A204.1 (cell line): Measurements from ENCODE around the gene OST4.

ENCODE experiments used
- FAIRE-seq: peaks from 2 replicates; lab custom pipeline; 2012; peaks lifted over from hg19 to GRCh38; lab: Jason Lieb, UNC

Gene OST4

DNA sequence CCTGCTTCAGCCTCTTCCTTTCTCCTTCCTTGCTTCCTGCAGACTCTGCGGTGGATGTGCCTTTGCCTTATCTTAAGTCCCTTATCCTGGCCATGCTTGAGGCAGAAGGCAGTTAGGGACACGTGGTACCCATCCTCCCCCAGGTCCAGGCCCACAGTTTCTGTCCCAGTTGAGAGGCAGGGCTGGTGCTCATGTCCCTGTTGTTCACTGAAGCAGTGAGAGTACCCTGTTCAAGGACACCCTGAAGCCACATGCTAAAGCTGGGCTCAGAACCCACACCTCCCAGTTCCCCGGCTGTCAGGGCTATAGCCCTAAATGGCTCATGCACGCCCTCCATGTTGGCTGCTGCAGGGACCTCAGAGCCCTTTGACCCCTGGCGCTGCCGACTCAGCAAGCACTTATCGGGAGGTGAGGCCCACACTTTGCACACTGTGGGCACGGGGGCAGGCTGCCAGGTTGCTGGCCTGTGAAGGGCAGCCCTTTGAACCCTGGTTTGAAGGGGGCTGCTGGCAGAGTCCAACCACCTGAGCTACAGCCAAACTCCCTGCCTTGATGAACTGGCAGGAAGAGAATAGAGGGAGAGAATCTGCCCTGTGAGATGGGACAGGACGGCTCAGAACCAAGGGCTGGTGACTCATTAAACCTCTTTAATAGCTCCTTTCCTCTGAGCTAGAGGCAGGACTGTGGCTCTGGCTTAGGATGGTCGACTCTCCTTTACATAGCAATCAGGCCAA is 21.4 kb upstream of the OST4 start:
- no peak for FAIRE-seq

DNA sequence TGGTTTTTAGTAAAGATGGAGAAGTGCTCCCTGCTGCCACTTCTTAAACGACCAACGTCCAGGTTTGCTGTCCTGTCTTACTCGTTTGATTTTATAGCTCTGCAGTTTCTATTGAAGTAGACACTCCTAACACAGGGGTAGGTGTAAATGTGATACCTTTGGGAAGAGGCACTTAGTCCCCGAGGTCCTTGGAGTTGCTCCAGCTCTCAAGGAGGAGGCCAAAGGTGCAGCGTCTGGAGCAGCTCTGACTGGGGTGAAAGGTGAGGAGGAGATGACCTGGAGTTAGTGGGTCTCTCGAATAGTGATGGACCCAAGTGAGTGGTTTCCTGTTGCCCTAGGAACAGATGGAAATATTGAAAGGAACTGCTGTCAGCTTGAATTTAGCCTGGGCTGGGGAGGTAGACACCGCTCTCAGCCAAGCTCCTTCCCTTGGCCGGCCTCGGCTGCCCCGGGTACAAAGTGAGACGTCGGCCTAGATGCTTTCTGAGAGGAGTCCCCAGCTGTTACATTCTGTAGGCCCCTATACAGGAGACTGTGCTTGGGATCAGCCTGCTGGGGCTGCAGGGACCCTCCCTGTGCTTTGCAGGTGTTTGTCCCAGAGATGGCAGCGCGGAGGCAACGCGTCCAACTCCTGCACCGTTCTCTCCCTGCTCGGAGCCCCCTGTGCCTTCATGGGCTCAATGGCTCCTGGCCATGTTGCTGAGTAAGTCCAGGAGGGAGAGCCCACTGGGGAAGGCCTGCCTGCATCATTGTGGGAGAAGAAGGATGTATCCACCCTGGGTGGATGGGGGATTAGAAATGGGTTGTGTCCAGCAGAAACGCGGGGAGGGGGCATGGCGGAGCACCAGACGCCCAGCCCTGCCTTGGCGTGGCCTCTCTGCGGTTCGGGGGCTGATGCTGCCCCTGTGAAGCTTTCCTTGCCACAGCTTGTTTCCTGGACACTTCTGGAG is 20.6 kb upstream of the OST4 start:
- FAIRE-seq = no peak

DNA sequence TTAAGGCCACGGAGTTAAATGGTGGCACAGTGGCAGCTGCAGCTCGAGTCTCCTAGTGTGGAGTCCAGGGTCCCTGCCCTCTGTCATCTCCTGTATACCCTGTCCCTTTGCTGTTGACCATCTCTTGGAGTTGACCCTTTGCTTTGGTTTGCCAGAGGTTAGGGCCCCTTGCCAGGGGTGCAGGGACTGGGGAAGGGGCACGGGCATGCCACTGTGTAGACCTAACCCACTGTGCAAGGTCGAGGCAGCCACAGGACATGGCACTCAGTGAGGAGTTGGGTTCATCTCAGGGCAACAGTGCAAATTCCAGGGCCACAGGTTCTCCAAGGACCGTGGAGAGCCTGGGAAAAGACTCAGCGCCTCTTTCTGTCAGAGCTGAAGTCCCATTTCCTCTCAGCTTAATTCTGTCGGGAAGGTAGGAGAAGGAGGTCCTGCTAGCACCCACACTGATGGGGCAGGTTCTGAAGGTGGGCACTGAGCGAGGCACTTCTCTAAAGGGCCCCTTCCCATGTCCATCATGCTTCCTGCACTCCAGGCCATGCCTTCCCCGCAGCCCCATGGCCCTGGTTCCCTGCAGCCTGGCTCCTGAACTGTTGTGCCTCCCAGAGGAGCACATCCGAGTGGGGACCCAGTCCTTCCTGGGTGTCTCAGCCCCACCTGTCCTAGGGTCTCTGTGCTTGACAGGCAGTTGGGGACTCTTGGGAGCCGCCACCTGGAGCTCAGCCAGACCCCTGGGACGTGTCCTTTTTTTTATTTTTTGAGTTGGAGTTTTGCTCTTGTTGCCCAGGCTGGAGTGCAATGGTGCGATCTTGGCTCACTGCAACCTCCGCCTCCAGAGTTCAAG is 17.9 kb upstream of the OST4 start:
- no peak for FAIRE-seq

DNA sequence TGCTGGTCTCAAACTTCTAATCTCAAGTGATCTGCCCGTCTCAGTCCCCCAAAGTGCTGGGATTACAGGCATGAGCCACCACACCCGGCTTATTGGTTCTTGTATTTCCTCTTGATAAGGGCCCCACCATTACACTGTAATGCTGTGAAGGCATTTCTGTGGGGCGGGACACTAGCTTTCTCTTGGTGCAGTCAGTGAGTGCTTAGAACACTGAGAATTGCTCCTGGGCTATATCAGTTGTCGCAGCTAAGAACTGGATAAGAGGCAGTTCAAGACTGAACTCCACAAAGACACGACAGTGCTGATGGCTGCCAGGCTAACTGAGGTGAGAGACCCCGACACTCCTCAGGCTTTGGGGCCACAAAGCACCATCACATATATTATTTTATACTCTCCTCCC is 17.2 kb upstream of the OST4 start:
- FAIRE-seq = no peak

DNA sequence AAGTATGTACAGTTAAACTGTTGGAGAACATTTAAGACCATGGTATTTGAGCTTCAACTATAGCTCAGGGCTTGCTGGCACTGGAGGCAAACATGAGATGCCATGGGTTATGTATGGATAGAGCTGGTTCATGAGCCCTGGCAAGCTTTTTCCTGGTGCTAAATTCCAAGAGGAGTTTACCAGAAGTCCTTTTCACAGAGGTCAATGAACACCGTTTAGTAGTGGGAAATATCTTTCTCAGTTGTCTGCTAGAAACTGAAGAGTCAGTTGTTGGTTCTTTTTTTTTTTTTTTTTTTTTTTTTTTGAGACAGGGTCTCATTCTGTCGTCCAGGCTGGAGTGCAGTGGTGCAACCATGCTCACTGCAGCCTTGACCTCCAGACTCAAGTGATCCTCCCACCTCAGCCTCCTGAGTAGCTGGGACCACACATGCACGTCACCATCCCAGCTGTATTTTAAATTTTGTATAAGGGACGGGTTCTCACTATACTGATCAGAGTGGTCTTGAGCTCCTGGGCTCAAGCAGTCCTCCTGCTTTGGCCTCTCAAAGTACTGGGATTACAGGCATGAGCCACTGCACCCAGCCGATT is 16.5 kb upstream of the OST4 start:
- no peak for FAIRE-seq

DNA sequence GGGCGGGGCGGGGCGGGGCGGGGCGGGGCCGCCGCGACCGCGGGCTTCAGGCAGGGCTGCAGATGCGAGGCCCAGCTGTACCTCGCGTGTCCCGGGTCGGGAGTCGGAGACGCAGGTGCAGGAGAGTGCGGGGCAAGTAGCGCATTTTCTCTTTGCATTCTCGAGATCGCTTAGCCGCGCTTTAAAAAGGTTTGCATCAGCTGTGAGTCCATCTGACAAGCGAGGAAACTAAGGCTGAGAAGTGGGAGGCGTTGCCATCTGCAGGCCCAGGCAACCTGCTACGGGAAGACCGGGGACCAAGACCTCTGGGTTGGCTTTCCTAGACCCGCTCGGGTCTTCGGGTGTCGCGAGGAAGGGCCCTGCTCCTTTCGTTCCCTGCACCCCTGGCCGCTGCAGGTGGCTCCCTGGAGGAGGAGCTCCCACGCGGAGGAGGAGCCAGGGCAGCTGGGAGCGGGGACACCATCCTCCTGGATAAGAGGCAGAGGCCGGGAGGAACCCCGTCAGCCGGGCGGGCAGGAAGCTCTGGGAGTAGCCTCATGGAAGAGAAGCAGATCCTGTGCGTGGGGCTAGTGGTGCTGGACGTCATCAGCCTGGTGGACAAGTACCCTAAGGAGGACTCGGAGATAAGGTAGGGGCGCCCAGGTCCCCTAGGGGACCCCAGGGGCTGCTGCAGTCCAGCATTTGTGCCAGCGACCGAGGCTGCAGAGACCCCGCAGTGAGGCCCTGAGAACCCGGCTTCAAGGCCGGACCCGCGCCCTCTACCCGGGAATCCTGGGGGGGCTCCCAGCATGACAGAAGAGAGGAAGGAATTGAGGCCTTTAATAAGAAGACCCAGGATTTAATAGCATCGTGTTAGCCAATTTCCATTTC is 15.5 kb upstream of the OST4 start, which contains the start of gene KHK:
Gene KHK, plus strand, starts transcription at position 49 of the 870 bp plus-strand sequence. Its CDS starts 488 bp downstream, at position 537.
- FAIRE-seq = no peak

DNA sequence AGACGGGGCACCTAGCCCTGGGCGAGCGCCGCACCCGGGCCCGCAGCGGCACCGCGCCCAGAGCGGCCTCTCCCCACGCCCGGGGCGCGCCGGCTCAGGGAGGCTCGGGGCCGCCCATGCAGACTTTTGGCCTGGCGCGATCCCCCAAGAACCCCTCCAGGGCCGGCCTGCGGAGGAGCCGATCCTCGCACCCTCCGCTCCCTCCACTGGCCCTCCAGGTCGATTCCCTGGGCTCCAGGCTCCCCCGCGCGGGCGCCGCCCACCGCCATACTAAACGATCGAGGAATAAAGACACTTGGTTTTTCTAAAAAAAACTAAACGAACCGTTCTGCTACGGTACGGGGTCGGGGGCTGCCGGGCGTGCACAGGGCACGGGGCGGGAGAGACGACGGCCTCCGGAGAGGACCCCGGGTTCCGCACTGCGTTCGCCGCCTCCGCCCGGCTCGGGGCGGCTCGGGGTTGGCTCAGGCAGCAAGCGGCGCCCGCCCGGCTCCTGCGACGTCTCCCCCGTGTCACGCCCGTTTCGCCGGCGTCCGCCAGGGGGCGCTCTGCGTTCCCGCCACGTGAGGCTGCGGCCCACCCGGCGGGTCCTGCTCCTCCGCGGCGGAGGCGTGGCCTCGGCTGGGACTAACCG is 14.8 kb upstream of the OST4 start:
- FAIRE-seq = no peak

DNA sequence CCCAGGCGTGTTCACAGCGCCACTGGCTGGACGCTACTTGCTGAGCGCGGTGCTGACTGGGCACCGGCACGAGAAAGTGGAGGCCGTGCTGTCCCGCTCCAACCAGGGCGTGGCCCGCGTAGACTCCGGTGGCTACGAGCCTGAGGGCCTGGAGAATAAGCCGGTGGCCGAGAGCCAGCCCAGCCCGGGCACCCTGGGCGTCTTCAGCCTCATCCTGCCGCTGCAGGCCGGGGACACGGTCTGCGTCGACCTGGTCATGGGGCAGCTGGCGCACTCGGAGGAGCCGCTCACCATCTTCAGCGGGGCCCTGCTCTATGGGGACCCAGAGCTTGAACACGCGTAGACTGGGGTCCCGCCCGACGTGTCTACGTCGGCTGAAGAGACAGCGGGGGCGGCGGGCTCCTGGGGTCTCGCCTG is 14.2 kb upstream of the OST4 start:
- no peak for FAIRE-seq

DNA sequence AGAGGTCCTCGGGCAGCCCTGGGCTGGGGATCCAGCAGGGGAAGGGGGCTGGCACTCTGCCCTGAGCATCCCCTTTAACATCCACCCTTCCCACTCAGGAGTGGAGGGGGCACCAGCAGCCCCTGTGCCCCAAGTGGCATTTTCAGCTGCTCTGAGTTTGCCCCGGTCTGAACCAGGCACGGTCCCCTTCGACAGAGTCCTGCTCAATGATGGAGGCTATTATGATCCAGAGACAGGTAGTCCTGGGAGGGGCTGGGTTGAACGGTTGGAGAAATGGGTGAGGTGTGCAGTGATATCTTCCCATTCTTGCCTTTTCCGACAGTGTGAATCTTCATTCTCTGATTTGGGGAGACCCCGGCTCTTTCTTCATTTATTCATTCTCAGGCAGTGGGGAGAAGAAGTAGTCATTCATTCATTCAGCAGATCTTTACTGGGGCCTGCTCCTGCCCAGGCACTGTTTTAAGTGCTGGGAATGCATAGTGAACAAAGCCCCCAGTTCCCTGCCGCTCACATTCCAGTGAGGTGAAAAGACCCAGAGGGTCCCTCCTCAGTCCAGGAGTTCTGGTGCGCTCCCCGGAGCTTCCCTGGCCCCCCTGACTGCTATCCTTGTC is 13.7 kb upstream of the OST4 start:
- no peak for FAIRE-seq

DNA sequence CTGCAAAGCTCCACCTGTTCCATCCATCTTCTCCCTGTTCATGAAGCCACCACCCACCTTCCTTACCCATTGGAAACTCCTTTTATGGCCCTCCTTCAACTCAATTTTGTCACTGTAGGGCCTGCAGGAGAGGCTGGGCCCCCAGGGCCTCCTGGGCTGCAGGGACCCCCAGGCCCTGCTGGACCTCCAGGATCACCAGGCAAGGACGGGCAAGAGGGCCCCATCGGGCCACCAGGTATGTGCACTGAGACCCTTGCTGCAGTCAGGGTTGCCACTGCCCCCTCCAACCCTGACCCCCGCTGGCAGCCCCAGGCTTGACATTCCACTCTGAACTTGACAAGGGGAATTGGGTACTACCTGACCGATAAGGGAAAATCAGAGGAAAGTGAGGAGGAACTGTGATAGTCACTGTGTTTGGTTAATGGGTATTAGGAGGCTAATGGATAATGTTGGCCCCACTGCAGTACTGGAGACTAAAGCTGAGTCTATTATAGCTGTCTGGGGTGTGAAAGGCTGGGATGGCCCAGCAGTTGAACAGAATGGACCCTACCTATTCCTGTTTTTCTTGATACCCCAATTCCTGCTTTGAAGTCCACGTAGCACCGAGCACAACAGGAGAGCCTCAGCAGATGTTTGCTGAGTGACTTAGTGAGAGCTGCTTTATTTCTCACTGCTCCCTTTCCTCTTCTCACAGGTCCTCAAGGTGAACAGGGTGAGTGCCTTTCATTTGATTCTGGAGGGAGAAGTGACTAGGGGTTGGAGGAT is 13.0 kb upstream of the OST4 start:
- FAIRE-seq = no peak

DNA sequence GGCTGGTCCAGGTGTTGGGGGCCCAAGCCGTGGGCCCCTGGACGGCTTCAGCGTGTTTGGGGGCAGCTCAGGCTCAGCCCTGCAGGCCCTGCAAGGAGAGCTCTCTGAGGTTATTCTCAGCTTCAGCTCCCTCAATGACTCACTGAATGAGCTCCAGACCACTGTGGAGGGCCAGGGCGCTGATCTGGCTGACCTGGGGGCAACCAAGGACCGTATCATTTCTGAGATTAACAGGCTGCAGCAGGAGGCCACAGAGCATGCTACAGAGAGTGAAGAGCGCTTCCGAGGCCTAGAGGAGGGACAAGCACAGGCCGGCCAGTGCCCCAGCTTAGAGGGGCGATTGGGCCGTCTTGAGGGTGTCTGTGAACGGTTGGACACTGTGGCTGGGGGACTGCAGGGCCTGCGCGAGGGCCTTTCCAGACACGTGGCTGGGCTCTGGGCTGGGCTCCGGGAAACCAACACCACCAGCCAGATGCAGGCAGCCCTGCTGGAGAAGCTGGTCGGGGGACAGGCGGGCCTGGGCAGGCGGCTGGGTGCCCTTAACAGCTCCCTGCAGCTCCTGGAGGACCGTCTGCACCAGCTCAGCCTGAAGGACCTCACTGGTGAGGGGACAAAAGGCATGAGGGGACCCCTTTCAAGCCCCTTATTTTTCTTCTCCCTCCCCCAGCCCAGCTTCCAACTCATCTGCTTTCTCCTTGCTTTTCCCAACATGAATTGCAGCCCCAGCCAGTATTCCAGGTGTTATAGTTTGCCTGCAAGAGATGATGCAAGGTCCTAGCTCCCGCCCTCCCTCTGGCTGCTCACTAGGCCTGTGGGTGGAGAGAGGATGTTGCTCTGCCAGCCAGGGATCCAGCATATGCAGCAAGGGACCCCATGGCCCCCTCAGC is 12.2 kb upstream of the OST4 start:
- FAIRE-seq = no peak

DNA sequence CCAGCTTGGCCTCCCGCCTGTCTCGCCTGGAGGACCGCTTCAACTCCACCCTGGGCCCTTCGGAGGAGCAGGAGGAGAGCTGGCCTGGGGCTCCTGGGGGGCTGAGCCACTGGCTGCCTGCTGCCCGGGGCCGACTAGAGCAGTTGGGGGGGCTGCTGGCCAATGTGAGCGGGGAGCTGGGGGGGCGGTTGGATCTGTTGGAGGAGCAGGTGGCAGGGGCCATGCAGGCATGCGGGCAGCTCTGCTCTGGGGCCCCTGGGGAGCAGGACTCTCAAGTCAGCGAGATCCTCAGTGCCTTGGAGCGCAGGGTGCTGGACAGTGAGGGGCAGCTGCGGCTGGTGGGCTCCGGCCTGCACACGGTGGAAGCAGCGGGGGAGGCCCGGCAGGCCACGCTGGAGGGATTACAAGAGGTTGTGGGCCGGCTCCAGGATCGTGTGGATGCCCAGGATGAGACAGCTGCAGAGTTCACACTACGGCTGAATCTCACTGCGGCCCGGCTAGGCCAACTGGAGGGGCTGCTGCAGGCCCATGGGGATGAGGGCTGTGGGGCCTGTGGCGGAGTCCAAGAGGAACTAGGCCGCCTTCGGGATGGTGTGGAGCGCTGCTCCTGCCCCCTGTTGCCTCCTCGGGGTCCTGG is 11.4 kb upstream of the OST4 start:
- FAIRE-seq = no peak

DNA sequence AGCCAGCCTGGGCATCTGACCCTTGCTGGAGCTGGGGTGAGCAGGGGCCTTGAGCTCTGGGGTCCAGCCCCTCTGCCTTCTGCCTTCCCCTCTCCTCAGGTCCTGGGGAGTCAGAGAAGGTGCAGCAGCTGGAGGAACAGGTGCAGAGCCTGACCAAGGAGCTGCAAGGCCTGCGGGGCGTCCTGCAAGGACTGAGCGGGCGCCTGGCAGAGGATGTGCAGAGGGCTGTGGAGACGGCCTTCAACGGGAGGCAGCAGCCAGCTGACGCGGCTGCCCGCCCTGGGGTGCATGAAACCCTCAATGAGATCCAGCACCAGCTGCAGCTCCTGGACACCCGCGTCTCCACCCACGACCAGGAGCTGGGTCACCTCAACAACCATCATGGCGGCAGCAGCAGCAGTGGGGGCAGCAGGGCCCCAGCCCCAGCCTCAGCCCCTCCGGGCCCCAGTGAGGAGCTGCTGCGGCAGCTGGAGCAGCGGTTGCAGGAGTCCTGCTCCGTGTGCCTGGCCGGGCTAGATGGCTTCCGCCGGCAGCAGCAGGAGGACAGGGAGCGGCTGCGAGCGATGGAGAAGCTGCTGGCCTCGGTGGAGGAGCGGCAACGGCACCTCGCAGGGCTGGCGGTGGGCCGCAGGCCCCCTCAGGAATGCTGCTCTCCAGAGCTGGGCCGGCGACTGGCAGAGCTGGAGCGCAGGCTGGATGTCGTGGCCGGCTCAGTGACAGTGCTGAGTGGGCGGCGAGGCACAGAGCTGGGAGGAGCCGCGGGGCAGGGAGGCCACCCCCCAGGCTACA is 10.7 kb upstream of the OST4 start:
- no peak for FAIRE-seq

DNA sequence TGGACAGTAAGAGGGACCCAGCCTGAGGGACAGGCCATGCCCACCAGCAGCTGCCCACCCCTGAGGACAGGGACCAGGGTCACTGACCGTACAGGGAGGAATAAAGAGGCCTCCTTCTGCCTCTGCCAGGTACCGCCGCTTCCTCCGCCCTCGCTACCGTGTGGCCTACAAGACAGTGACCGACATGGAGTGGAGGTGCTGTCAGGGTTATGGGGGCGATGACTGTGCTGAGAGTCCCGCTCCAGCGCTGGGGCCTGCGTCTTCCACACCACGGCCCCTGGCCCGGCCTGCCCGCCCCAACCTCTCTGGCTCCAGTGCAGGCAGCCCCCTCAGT is 9.1 kb upstream of the OST4 start:
- FAIRE-seq = no peak

DNA sequence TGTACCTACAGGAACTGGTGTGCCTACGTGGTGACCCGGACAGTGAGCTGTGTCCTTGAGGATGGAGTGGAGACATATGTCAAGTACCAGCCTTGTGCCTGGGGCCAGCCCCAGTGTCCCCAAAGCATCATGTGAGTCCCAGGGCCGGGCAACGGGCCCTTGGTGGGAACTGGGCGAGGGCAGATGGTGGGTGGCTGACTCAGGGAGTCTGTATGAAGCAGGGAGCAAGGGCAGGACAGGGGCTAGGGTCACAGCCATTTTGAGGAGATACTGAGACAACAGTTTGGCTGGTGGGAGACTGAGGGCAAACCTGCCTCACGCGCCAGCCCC is 8.7 kb upstream of the OST4 start:
- FAIRE-seq = no peak

DNA sequence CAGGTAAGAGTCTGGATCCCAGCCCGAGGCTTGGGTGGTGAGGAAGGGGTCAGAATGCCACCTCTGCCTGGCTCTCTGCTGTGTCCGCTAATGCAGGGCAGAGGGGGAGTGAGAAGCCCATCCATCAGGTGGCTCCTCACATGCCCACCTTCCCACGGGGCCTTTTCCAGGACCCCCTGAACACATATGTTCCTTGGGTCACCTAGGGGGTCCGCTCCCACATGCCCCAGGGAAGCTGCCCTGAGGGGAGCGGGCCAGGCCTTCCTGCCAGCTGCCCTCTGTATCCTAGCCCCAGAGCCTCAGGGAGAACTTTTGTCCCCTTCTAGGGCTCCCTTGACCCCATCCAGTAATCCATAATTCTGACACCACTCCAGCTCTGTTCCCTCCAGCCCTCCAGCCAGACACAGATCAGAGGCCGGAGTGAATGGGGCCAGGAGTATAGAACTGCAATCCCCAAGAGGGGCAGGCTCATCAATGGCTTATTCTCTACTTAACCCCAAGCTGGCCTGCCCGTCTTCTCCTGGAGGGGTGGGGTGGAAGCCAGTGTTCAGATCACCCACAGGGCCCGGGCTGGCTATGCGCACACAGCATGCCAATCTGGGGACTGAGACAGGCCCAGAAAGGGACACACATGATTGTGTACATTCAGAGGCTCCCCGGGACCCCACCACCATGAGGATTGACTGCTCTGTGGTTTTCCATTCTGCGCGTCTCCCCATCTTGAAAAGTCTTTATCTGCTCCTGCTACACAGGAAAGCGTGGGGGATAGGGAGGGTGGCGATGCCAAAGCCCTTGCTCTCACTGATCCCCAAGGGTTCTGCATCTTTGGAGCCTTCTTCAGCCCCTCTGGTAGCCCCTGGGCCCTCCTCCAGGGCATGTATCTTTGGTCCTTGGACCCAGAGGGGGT is 8.0 kb upstream of the OST4 start:
- FAIRE-seq = no peak
